ENCODE measurements around the gene GLG1.

GRCh38 chr16:74601126-74601871, 5.6 kb downstream of the GLG1 start:
- TF ChIP-seq BACH2 (CRISPR knock-in tag; IDR thresholded peaks at IDR 0.05; ENCODE audit: borderline replicate concordance) (no peak), GLIS3 (CRISPR knock-in tag; IDR thresholded peaks at IDR 0.05) (no peak), ISL1 (CRISPR knock-in tag; IDR thresholded peaks at IDR 0.05) (no peak; the same call in 1 of the 2 replicates), RARB (CRISPR knock-in tag; IDR thresholded peaks at IDR 0.05) (no peak), POU6F1 (CRISPR knock-in tag; IDR thresholded peaks at IDR 0.05; ENCODE audit: borderline replicate concordance, low read depth) (no peak), TCF4 (CRISPR knock-in tag; IDR thresholded peaks at IDR 0.05; ENCODE audit: borderline replicate concordance) (no peak), CSDC2 (CRISPR knock-in tag; IDR thresholded peaks at IDR 0.05) (no peak)

All from SK-N-SH treated with all-trans-retinoic acid at 6 μM for 48 hours (cell line).